Erythroblast (primary cell): Measurements from ENCODE around the gene ADM.

Experiments
- GATA1 ChIP-seq: IDR thresholded peaks from 2 replicates; pipeline ENCODE4 v1.6.1; 2011; ENCODE audit warnings: low read depth, mild to moderate bottlenecking, control low read depth, low read length, moderate library complexity
- POLR2A ChIP-seq: IDR thresholded peaks from 2 replicates; pipeline ENCODE4 v1.6.1; 2011; ENCODE audit warnings: mild to moderate bottlenecking, low read length

GRCh38 chr11:10263929-10264328, 40.9 kb upstream of the ADM start:
- TF ChIP-seq POLR2A (no peak), GATA1 (no peak)
